Uterus (tissue), 4 donors: ENCODE data around the gene CEP85L. TPM values are rescaled to one million over a fixed set of nuclear protein-coding genes. Genes with fewer than 3 reads are reported as not detected.

ENCODE experiments used
- DNase-seq, 2 donors: peaks; one replicate each; pipeline ENCODE4 v3.0.0-alpha.2; 2019 to 2020
- H3K27ac ChIP-seq, 2 donors: fragments of 200-600 bp; sonication (generic); 1 replicate in 1 of 2; 2 replicates in 1 of 2; pipeline ENCODE4 v1.5.1; 2016 to 2018
- H3K27me3 ChIP-seq, 2 donors: fragments of 200-600 bp; sonication (generic); one replicate each; pipeline ENCODE4 v1.5.1; 2018 to 2019; ENCODE audit warnings: control low read depth in 1 of 2
- H3K36me3 ChIP-seq, 2 donors: fragments of 200-600 bp; sonication (generic); one replicate each; pipeline ENCODE4 v1.5.1; 2019; ENCODE audit warnings: control low read depth in 1 of 2
- H3K4me1 ChIP-seq, 2 donors: fragments of 200-600 bp; sonication (generic); one replicate each; pipeline ENCODE4 v1.5.1; 2018 to 2019; ENCODE audit warnings: control low read depth in 1 of 2
- H3K4me3 ChIP-seq, 2 donors: fragments of 200-600 bp; sonication (generic); 1 replicate in 1 of 2; 2 replicates in 1 of 2; pipeline ENCODE4 v1.5.1; 2018 to 2019; ENCODE audit warnings: mild to moderate bottlenecking in 1 of 2
- H3K9me3 ChIP-seq, 2 donors: fragments of 200-600 bp; sonication (generic); one replicate each; pipeline ENCODE4 v1.5.1; 2019; ENCODE audit warnings: control low read depth in 1 of 2
- POLR2A ChIP-seq, 2 donors: fragments of 450-650 bp; IDR thresholded peaks; one replicate each; pipeline ENCODE4 v1.6.1; 2016; ENCODE audit warnings: antibody characterized with exemption in 2 of 2, mild to moderate bottlenecking in 1 of 2, moderate library complexity in 1 of 2
- intact Hi-C: fragments of 100-400 bp; cut with DNase I; formaldehyde crosslinking; loops from one replicate; pipeline ENCODE4 v1.15.1; 2023; ENCODE audit warnings: low total_unique reads
- total RNA-seq, 4 donors: library from RNA; depleted of rRNA in 3 of 4; stranded (reverse); fragments of >200 nt in 3 of 4; gene quantifications; one replicate each; pipeline versions ENCODE4 v1.1.0 to v1.2.4, GENCODE V29; 2014 to 2023
- TF ChIP-seq, protein P1 (sequence below), 4 experiments: fragments of 200-600 bp in 2 of 4; fragments of 450-650 bp in 2 of 4; sonication (generic) in 2 of 4; IDR thresholded peaks; one replicate each; pipeline ENCODE4 v1.5.1; 2016 to 2019; ENCODE audit warnings: antibody characterized with exemption in 4 of 4, mild to moderate bottlenecking in 2 of 4, moderate library complexity in 1 of 4
- donor health status: DM: yes; HTN: yes; CAD: no.

The CEP85L gene
- total RNA-seq, 4 donors from 2014 or later, result 32.7 to 968 (median 64.4) TPM

- no peaks in the 10 kb centered on the region for H3K36me3 ChIP-seq
- no peak overlapping the region for H3K4me3 ChIP-seq
- H3K27me3 ChIP-seq, result no peaks in the 10 kb centered on the region
- TF ChIP-seq POLR2A (IDR thresholded peaks at IDR 0.05), result no peak
- TF ChIP-seq, protein P1, sequence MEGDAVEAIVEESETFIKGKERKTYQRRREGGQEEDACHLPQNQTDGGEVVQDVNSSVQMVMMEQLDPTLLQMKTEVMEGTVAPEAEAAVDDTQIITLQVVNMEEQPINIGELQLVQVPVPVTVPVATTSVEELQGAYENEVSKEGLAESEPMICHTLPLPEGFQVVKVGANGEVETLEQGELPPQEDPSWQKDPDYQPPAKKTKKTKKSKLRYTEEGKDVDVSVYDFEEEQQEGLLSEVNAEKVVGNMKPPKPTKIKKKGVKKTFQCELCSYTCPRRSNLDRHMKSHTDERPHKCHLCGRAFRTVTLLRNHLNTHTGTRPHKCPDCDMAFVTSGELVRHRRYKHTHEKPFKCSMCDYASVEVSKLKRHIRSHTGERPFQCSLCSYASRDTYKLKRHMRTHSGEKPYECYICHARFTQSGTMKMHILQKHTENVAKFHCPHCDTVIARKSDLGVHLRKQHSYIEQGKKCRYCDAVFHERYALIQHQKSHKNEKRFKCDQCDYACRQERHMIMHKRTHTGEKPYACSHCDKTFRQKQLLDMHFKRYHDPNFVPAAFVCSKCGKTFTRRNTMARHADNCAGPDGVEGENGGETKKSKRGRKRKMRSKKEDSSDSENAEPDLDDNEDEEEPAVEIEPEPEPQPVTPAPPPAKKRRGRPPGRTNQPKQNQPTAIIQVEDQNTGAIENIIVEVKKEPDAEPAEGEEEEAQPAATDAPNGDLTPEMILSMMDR (IDR thresholded peaks at IDR 0.05), result no peak
- H3K9me3 ChIP-seq, result no peaks in the 10 kb centered on the region
- intact Hi-C loops, result no loop called here
- no peak overlapping the region for H3K27ac ChIP-seq
- no peaks in the 10 kb centered on the region for H3K4me1 ChIP-seq
- no peak for DNase-seq
Measured at GRCh38 chr6:118535176-118535844, 116.1 kb downstream of the CEP85L start.

- Histone ChIP-seq H3K27ac (no peak overlapping the region), H3K36me3 (no peaks in the 10 kb centered on the region), H3K9me3 (no peaks in the 10 kb centered on the region), H3K27me3 (no peaks in the 10 kb centered on the region), H3K4me3 (no peak overlapping the region), H3K4me1 (no peaks in the 10 kb centered on the region)
- intact Hi-C loops, result no loop called here
- no peak for DNase-seq
- TF ChIP-seq, protein P1 (IDR thresholded peaks at IDR 0.05), result no peak
- TF ChIP-seq POLR2A (IDR thresholded peaks at IDR 0.05), result no peak
Measured at GRCh38 chr6:118530942-118531341, 120.4 kb downstream of the CEP85L start.

DNA sequence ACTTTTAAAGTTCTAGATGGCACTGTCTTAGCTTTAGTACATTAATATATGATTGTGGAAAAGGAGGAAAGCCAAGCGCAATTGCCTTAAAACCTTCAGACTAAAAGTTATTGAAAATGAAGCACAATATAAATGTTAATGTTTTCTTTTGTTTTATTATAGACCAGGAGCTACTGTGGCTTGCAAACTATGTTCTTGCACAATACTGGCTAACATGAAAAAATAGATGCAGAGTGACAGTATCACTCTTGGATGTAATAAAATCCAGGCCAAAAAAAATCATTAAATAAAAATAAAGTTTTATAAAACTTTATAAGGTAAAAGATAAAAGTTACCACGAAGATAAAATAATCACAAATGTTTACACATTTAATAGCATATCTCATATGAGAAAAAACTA is 121.6 kb downstream of the CEP85L start:
- TF ChIP-seq, protein P1 (IDR thresholded peaks at IDR 0.05), result no peak
- no peak for TF ChIP-seq POLR2A (IDR thresholded peaks at IDR 0.05)
- H3K4me3 ChIP-seq, result no peak overlapping the region
- no peaks in the 10 kb centered on the region for H3K9me3 ChIP-seq
- intact Hi-C loops, result no loop called here
- no peaks in the 10 kb centered on the region for H3K4me1 ChIP-seq
- no peaks in the 10 kb centered on the region for H3K27me3 ChIP-seq
- DNase-seq, result no peak
- no peaks in the 10 kb centered on the region for H3K36me3 ChIP-seq
- no peak overlapping the region for H3K27ac ChIP-seq

DNA sequence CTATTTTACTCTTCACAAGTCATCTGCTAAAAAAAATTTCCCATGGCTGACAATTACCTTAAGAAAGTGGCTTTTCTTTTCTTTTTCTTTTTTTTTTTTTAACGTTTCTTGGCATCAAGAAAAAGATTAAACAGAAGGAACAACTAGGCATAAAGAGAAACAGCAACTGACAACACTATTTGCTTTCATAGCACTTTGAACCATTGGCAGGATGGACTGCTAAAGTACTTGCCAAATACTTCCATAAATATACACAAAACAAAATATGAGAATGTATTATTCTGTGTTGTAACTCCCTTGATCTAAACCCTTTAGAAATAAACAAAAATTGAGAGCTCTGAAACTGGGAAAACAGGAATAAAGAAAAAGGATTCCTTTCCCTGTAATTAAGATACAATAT is 123.3 kb downstream of the CEP85L start:
- intact Hi-C loops, result no loop called here
- no peak overlapping the region for H3K27ac ChIP-seq
- TF ChIP-seq POLR2A (IDR thresholded peaks at IDR 0.05), result no peak
- TF ChIP-seq, protein P1 (IDR thresholded peaks at IDR 0.05), result no peak
- no peaks in the 10 kb centered on the region for H3K9me3 ChIP-seq
- no peak overlapping the region for H3K4me3 ChIP-seq
- no peaks in the 10 kb centered on the region for H3K36me3 ChIP-seq
- H3K4me1 ChIP-seq, result no peaks in the 10 kb centered on the region
- DNase-seq, result no peak
- H3K27me3 ChIP-seq, result no peaks in the 10 kb centered on the region

- no peak for TF ChIP-seq POLR2A (IDR thresholded peaks at IDR 0.05)
- TF ChIP-seq, protein P1 (IDR thresholded peaks at IDR 0.05), result no peak
- no peaks in the 10 kb centered on the region for H3K9me3 ChIP-seq
- no peaks in the 10 kb centered on the region for H3K36me3 ChIP-seq
- intact Hi-C loops, result no loop called here
- H3K27ac ChIP-seq, result no peak overlapping the region
- DNase-seq, result no peak
- no peaks in the 10 kb centered on the region for H3K4me1 ChIP-seq
- no peak overlapping the region for H3K4me3 ChIP-seq
- no peaks in the 10 kb centered on the region for H3K27me3 ChIP-seq
Measured at GRCh38 chr6:118525913-118526780, 125.2 kb downstream of the CEP85L start.
